ENCODE measurements around the gene ANKS1A.

The ANKS1A gene

DNA sequence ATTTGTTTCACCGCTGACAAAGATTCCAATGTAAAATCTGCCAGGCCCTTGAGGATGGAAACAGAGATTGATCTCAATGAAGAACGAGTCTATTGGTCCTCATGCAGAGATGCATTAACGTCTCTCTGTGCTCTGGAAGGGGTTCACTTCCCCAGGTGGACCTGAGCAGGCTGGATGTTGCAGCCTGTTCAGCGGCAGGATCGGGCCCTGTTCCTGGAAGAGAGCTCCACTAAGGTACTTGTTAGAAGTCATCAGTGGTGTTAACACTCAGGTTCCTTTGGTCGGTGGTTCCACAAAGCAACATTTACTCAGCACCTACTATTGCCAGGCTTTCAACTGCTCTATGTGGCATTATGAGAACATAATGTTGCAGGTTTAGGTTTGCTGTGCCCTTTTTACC lies 144.6 kb downstream of the ANKS1A start:
- no peak overlapping the region for H3K4me3 Mint-ChIP-seq
- no peaks in the 10 kb centered on the region for H3K4me1 Mint-ChIP-seq (ENCODE audit: low read depth)
- H3K9me3 Mint-ChIP-seq, result no peaks in the 10 kb centered on the region
- H3K36me3 Mint-ChIP-seq (ENCODE audit: low read depth), result peaks cover 4% of the 10 kb centered on the region
- H3K27me3 Mint-ChIP-seq, result no peaks in the 10 kb centered on the region
- H3K27ac Mint-ChIP-seq, result no peak overlapping the region

DNA sequence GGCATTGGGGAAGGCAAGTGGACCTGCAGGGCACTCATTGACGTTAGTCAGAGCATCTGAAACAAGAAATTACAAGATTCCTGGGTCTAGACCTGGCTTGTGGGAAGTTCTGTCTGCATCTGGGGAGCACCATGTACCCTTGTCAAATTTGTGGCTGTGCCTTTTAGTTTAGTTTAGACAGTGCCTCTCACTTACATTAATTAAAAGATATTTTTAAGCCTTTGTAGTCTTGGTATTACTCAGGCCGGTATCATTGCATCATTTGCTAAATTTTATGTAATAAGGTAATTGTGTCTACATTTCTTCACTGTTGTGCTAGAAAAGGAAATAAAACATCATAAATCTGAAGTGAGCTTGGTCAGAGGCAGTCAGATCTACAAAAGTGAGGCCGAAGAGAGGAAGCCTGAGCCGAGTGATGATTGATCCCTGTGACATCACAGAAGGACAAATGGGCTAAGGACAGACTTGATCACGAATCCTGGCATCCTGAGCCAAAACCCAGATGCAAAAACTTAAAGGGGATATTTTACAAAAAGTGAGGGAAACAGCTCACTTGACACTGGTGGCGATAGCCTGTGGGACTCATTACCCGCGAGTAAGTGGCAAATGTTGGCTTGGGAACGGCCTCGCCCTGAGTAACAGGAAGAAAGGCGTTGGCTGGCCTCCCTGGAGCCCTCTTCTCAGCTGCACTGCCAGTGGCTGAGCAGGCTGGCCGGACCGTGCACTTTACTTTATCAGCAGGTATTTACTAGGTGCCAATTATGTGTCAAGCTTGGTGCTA lies 145.5 kb downstream of the ANKS1A start:
- H3K9me3 Mint-ChIP-seq, result no peaks in the 10 kb centered on the region
- H3K27me3 Mint-ChIP-seq, result no peaks in the 10 kb centered on the region
- H3K27ac Mint-ChIP-seq, result no peak overlapping the region
- H3K36me3 Mint-ChIP-seq (ENCODE audit: low read depth), result peaks cover 4% of the 10 kb centered on the region
- no peaks in the 10 kb centered on the region for H3K4me1 Mint-ChIP-seq (ENCODE audit: low read depth)
- H3K4me3 Mint-ChIP-seq, result no peak overlapping the region

DNA sequence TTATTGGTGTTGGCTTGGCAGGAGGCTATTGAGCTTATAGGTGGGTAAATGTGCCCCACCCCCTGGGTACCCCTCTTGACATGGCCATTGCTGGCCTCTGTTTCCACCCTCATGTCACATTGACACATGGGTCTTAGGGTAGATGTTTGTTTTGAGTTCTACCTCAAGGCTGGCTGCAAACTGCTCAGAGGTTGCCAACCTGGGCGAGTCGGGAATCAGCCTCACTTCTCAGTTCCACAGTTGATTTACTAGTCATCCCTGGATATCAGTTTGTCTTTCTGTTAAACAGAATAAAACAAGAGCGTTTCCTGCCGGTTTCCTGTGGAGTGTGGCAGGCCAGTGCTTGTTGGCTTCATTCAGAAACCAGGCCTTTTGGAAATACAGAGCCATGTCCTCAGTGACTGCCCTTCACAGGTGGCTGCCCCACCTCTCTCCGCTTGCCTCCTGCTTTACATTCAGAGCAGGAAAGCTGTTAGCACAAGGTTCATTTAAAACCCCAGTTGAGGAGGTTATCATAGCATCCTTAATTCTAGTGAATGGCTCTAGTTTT lies 146.5 kb downstream of the ANKS1A start:
- H3K36me3 Mint-ChIP-seq (ENCODE audit: low read depth), result peaks cover 5% of the 10 kb centered on the region
- no peaks in the 10 kb centered on the region for H3K4me1 Mint-ChIP-seq (ENCODE audit: low read depth)
- no peak overlapping the region for H3K27ac Mint-ChIP-seq
- H3K4me3 Mint-ChIP-seq, result no peak overlapping the region
- H3K9me3 Mint-ChIP-seq, result no peaks in the 10 kb centered on the region
- no peaks in the 10 kb centered on the region for H3K27me3 Mint-ChIP-seq

DNA sequence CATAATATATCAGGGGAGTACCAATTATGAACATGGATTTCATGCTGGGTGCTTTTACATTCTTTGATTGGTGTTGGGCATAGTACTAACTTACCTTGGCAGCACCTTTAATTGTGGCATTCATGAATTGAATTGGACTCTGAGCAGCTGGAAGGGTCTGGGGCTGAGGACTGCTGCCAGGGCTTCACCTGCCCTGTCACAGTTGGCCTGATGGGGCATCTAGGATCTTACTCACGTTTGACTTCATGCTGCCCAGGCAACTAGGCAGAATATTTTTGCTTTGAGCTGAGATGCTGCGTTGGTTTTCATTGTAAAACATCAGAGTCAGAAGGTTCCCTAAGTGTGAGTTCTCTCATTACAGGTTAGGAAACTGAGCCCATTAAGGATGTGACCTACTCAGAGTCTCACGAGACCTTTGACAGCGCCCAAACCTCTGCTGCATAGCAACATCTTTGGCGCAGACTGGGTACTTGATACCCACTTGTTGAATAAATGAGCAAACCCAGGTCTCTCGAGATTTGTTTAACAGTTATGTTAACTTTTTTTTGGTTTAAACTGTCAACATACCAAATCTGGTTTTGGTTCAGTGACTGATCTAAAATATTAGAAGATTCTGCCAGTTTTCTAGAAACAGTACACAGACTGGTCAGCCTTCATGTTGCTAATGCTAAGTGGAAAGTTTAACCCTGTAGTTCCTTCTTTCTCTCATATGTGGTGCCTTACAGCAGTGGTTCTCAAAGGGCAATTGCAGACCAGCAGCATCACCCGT lies 147.2 kb downstream of the ANKS1A start:
- Mint-ChIP-seq H3K27ac (no peak overlapping the region), H3K4me1 (ENCODE audit: low read depth) (no peaks in the 10 kb centered on the region), H3K9me3 (no peaks in the 10 kb centered on the region), H3K36me3 (ENCODE audit: low read depth) (peaks cover 4% of the 10 kb centered on the region), H3K4me3 (no peak overlapping the region), H3K27me3 (no peaks in the 10 kb centered on the region)

DNA sequence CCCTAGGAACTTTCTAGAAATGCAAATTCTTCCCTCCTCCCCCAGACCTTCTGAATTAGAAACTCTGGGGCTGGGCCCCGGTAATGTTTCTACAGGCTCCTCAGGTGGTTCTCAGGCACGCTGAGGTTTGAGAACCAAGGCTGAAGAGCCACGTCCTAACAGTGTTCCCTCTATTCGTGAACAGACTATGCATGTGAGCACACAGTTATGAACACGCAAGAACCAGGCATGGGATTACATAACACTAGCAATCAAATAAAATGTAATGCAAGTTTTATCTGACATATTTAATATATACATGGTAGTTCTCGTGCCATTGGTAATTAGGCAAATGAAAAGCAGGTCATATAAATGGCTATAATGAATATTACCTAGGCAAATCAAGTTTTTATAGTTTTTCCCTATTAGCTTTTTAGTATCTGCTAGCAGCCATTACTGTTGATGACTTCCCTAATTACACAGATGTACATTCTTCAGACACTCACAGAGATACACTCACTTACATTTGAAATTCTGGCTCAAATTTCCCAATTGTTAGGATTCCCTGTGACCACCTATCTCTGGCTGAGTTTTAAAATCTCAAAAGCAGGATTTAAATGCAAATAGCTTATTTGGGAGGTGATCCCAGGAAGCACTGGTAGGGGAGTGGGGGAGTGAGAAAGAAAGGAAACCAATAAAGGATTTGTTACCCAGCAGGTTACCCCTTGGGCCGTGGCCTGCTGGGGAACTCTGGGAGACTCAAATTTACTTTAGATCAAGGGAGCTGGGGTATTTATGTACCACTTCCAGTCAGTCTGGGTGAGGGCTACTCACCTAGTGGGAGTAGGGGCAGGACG lies 148.0 kb downstream of the ANKS1A start:
- Mint-ChIP-seq H3K4me3 (no peak overlapping the region), H3K9me3 (no peaks in the 10 kb centered on the region), H3K27ac (no peak overlapping the region), H3K4me1 (ENCODE audit: low read depth) (no peaks in the 10 kb centered on the region), H3K27me3 (no peaks in the 10 kb centered on the region), H3K36me3 (ENCODE audit: low read depth) (peaks cover 4% of the 10 kb centered on the region)

GRCh38 chr6:35037664-35038038 lies 148.6 kb downstream of the ANKS1A start:
- Mint-ChIP-seq H3K4me1 (ENCODE audit: low read depth) (no peaks in the 10 kb centered on the region), H3K36me3 (ENCODE audit: low read depth) (peaks cover 4% of the 10 kb centered on the region), H3K9me3 (no peaks in the 10 kb centered on the region), H3K4me3 (no peak overlapping the region), H3K27me3 (no peaks in the 10 kb centered on the region), H3K27ac (no peak overlapping the region)

DNA sequence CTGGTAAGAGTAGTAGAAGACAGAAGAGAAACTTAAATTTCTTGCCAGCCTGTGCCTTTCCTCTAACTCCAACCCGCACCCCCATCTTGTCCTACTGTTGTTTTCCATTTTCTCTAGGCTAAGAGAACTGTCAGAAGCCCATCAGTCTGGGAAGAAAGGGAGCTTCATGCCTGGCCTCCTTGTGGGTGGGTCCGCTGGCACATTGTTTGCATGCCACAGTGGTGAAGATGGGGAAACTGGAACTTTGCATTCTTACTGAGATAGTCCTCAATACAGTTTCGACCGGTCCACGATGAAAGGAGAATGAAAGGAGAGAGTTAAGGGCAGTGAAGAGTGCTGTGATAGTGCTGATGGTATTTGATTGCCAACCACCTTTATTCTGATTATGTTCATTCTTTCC lies 149.0 kb downstream of the ANKS1A start:
- H3K4me1 Mint-ChIP-seq (ENCODE audit: low read depth), result no peaks in the 10 kb centered on the region
- H3K36me3 Mint-ChIP-seq (ENCODE audit: low read depth), result peaks cover 4% of the 10 kb centered on the region
- H3K27ac Mint-ChIP-seq, result no peak overlapping the region
- no peaks in the 10 kb centered on the region for H3K27me3 Mint-ChIP-seq
- no peaks in the 10 kb centered on the region for H3K9me3 Mint-ChIP-seq
- H3K4me3 Mint-ChIP-seq, result no peak overlapping the region

DNA sequence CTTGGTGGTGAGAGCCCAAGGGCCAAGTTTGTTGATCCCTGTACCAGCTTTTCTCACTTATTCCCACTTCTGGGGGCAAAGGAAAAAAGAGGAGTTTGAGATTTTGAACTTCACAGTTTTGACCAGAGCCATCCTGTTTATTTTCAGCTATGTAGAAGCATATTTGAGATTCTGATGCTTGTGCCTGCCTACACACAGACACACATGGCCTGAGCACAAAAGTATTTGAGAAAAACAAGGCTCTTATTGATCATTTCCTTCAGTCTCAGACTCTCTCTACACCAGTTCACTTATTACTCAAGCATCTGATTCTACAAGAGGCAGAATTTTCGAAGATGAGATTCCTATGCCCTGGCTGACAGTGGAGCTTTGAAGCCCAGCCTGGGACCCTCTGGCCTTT lies 151.3 kb downstream of the ANKS1A start:
- Mint-ChIP-seq H3K27ac (no peak overlapping the region), H3K4me1 (ENCODE audit: low read depth) (no peaks in the 10 kb centered on the region), H3K36me3 (ENCODE audit: low read depth) (peaks cover 4% of the 10 kb centered on the region), H3K4me3 (no peak overlapping the region), H3K9me3 (no peaks in the 10 kb centered on the region), H3K27me3 (no peaks in the 10 kb centered on the region)

- no peak overlapping the region for H3K27ac Mint-ChIP-seq
- no peak overlapping the region for H3K4me3 Mint-ChIP-seq
- H3K9me3 Mint-ChIP-seq, result no peaks in the 10 kb centered on the region
- H3K4me1 Mint-ChIP-seq (ENCODE audit: low read depth), result peaks cover under 1% of the 10 kb centered on the region
- H3K27me3 Mint-ChIP-seq, result no peaks in the 10 kb centered on the region
- peaks cover 4% of the 10 kb centered on the region for H3K36me3 Mint-ChIP-seq (ENCODE audit: low read depth)
Observed at GRCh38 chr6:35041086-35041861, 152.2 kb downstream of the ANKS1A start.

DNA sequence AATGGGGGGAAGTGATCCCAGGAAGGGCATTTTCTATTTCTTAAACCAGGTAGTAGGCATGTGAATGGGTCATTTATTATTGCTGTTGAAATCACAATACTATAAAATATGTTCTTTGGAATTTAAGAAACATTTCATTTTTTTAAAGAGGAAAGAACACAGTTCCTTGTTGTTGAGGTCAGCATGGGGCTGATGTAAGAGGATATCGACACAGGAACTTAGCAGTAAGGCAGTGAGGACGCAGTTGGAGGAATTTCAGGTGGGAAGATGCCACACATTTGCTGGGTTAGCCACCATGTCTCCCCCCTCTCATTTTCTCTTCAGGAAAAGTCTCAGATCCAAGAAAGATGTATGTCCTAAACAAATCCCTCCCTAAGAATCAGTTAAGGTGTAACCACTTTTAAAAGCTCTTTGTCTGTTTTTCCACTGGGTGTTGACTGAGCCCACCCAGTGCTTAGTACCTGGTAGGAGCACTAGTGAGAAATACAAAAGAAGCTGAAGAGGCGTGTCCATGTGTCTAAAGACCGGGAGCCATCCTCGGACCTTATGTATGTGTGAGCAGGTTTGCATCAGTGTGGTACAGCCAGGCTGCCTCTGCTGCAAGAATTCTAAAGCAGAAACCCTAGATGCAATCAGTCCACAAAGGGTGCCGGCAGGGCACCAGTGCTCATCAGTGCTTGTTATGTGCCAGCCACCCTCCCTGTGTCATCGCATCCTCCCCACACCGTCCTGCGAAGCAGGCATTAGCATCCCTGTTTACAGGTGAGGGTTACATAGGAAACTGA lies 153.2 kb downstream of the ANKS1A start:
- Mint-ChIP-seq H3K4me3 (no peak overlapping the region), H3K4me1 (ENCODE audit: low read depth) (peaks cover 7% of the 10 kb centered on the region), H3K36me3 (ENCODE audit: low read depth) (peaks cover 9% of the 10 kb centered on the region), H3K27ac (no peak overlapping the region), H3K27me3 (no peaks in the 10 kb centered on the region), H3K9me3 (no peaks in the 10 kb centered on the region)

- no peaks in the 10 kb centered on the region for H3K9me3 Mint-ChIP-seq
- H3K4me1 Mint-ChIP-seq (ENCODE audit: low read depth), result peaks cover 7% of the 10 kb centered on the region
- H3K27ac Mint-ChIP-seq, result no peak overlapping the region
- no peak overlapping the region for H3K4me3 Mint-ChIP-seq
- peaks cover 9% of the 10 kb centered on the region for H3K36me3 Mint-ChIP-seq (ENCODE audit: low read depth)
- no peaks in the 10 kb centered on the region for H3K27me3 Mint-ChIP-seq
Observed at GRCh38 chr6:35043381-35044130, 154.5 kb downstream of the ANKS1A start.

DNA sequence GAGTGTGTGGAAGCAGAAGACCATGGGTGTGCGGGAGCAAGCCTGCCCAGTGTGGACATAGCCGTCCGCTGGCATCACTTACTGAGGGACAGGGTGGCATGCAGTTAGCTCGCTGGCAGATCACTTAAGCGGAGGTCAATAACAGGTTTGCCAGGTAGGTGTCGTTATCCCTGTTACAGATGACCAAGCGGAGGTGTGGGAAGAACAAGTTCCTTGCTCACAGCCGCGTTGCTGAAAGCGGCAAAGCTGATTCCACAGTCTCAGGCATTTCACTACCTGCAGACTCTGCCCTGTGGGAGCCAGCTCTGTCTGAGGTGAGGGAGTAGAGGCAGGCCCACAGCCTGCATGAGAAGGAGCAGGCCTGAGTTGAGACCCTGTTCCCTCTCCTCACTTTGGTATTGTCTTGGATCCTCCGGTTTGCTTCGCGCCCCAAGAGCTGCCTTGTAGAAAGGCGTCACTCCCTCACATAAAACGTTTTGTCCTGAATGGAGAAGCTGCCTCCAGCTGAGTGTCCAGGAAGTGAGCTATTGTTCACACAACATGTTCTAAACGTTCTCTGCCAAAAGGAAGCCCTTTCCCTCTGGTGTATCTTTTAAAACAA lies 155.2 kb downstream of the ANKS1A start:
- Mint-ChIP-seq H3K4me3 (no peak overlapping the region), H3K27me3 (no peaks in the 10 kb centered on the region), H3K4me1 (ENCODE audit: low read depth) (peaks cover 7% of the 10 kb centered on the region), H3K36me3 (ENCODE audit: low read depth) (peaks cover 9% of the 10 kb centered on the region), H3K9me3 (no peaks in the 10 kb centered on the region), H3K27ac (no peak overlapping the region)

All from stimulated activated naive CD8-positive, alpha-beta T cell treated with anti-CD3 and anti-CD28 coated beads, Interleukin-15, Interleukin-2, amounts not matched to agents 100 ng/mL and 50 ng/mL, for 24 hours (primary cell).